ENCODE results near the gene RBFOX1. TPM values are rescaled to one million over a fixed set of nuclear protein-coding genes. Genes with fewer than 3 reads are reported as not detected.

Gene RBFOX1
- total RNA-seq, 1 experiment from 2014 or later, result not detected

DNA sequence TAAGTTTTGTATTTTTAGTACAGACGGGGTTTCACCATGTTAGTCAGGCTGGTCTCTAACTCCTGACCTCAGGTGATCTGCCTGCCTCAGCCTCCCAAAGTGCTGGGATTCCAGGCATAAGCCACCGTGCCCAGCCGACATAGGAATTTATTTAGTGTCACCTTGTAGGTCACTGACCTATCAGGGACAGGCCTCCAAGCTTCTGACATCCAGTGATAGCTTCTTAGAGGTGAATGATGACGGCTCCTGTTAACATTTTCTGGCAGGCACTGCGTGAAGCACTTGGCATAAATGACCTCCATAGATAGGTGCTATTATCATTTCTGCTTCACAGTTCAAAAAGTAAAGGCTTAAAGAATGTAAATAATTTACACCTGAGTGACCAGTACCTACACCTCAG lies 71.6 kb downstream of the RBFOX1 start:
- ChIA-PET CTCF (no interaction called here), POLR2A (ENCODE audit: unreplicated experiment) (no interaction called here)
- no peaks in the 10 kb centered on the region for H3F3A ChIP-seq (ENCODE audit: low read length, unreplicated experiment)
- no peak overlapping the region for H3K4me3 ChIP-seq (ENCODE audit: low read length)
- H3K9me3 ChIP-seq (ENCODE audit: low read length), result no peaks in the 10 kb centered on the region
- intact Hi-C loops (cut with micrococcal nuclease), result no loop called here
- BruUV-seq (replicated peaks), result no TSS peak
- no peaks in the 10 kb centered on the region for H3K4me1 ChIP-seq (ENCODE audit: insufficient read depth, low read length)
- no peak overlapping the region for H3K27ac ChIP-seq (ENCODE audit: low read length)
- H2AFZ ChIP-seq (ENCODE audit: low read length), result no peak overlapping the region
- ATAC-seq, result no peak
- no peaks in the 10 kb centered on the region for H3K79me2 ChIP-seq (ENCODE audit: low read length)
- H3K9ac ChIP-seq (ENCODE audit: low read length), result no peak overlapping the region
- no peak overlapping the region for H3K4me2 ChIP-seq (ENCODE audit: low read length)
- no peaks in the 10 kb centered on the region for H3K27me3 ChIP-seq (ENCODE audit: low read length)
- TF ChIP-seq, protein P1, sequence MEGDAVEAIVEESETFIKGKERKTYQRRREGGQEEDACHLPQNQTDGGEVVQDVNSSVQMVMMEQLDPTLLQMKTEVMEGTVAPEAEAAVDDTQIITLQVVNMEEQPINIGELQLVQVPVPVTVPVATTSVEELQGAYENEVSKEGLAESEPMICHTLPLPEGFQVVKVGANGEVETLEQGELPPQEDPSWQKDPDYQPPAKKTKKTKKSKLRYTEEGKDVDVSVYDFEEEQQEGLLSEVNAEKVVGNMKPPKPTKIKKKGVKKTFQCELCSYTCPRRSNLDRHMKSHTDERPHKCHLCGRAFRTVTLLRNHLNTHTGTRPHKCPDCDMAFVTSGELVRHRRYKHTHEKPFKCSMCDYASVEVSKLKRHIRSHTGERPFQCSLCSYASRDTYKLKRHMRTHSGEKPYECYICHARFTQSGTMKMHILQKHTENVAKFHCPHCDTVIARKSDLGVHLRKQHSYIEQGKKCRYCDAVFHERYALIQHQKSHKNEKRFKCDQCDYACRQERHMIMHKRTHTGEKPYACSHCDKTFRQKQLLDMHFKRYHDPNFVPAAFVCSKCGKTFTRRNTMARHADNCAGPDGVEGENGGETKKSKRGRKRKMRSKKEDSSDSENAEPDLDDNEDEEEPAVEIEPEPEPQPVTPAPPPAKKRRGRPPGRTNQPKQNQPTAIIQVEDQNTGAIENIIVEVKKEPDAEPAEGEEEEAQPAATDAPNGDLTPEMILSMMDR (conservative IDR thresholded peaks at IDR 0.05; ENCODE audit: low read depth, low read length), result no peak
- TF ChIP-seq EZH2phosphoT487 (IDR thresholded peaks at IDR 0.05; ENCODE audit: borderline replicate concordance, low read length) (no peak), EZH2 (IDR thresholded peaks at IDR 0.05; ENCODE audit: low read length, unreplicated experiment) (no peak)
- no peaks in the 10 kb centered on the region for H3K36me3 ChIP-seq (ENCODE audit: low read depth, low read length)
- DNase-seq, result no peak
- no peaks in the 10 kb centered on the region for H4K20me1 ChIP-seq (ENCODE audit: low read length)
- no peaks in the 10 kb centered on the region for H3K9me2 ChIP-seq (replicated peaks; ENCODE audit: low read length)

DNA sequence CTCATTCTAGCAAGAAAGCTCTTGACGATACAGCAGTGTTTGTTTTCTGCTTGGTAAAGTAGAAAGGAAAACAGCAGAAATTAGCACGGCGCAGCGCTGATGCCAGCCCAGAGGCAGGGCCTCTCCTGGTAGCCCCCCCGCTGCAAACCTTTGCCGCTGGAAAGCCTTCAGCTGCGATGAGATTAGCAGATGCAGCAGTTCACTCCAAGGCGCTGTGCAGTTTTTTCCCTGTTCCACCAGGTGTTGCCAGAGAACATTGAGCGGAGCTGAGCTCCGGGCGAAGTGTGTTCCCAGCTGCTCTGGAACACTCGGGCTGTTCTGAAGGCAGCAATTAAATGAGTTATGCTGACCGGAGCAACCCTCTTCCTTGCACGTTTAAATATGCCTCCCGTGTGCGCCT lies 72.5 kb downstream of the RBFOX1 start:
- no peaks in the 10 kb centered on the region for H4K20me1 ChIP-seq (ENCODE audit: low read length)
- no peak for ATAC-seq
- TF ChIP-seq EZH2 (IDR thresholded peaks at IDR 0.05; ENCODE audit: low read length, unreplicated experiment) (no peak), EZH2phosphoT487 (IDR thresholded peaks at IDR 0.05; ENCODE audit: borderline replicate concordance, low read length) (no peak)
- TF ChIP-seq, protein P1 (conservative IDR thresholded peaks at IDR 0.05; ENCODE audit: low read depth, low read length), result no peak
- CTCF ChIA-PET, result no interaction called here
- no TSS peak for BruUV-seq (replicated peaks)
- intact Hi-C loops (cut with micrococcal nuclease), result no loop called here
- H3K9ac ChIP-seq (ENCODE audit: low read length), result no peak overlapping the region
- no peaks in the 10 kb centered on the region for H3K9me3 ChIP-seq (ENCODE audit: low read length)
- H3K27me3 ChIP-seq (ENCODE audit: low read length), result no peaks in the 10 kb centered on the region
- no peaks in the 10 kb centered on the region for H3K36me3 ChIP-seq (ENCODE audit: low read depth, low read length)
- no peaks in the 10 kb centered on the region for H3K79me2 ChIP-seq (ENCODE audit: low read length)
- no peaks in the 10 kb centered on the region for H3K9me2 ChIP-seq (replicated peaks; ENCODE audit: low read length)
- DNase-seq, result peak; percentile 6
- H2AFZ ChIP-seq (ENCODE audit: low read length), result no peak overlapping the region
- no peaks in the 10 kb centered on the region for H3K4me1 ChIP-seq (ENCODE audit: insufficient read depth, low read length)
- no peak overlapping the region for H3K4me3 ChIP-seq (ENCODE audit: low read length)
- H3K4me2 ChIP-seq (ENCODE audit: low read length), result no peak overlapping the region
- no peaks in the 10 kb centered on the region for H3F3A ChIP-seq (ENCODE audit: low read length, unreplicated experiment)
- POLR2A ChIA-PET (ENCODE audit: unreplicated experiment), result no interaction called here
- no peak overlapping the region for H3K27ac ChIP-seq (ENCODE audit: low read length)

DNA sequence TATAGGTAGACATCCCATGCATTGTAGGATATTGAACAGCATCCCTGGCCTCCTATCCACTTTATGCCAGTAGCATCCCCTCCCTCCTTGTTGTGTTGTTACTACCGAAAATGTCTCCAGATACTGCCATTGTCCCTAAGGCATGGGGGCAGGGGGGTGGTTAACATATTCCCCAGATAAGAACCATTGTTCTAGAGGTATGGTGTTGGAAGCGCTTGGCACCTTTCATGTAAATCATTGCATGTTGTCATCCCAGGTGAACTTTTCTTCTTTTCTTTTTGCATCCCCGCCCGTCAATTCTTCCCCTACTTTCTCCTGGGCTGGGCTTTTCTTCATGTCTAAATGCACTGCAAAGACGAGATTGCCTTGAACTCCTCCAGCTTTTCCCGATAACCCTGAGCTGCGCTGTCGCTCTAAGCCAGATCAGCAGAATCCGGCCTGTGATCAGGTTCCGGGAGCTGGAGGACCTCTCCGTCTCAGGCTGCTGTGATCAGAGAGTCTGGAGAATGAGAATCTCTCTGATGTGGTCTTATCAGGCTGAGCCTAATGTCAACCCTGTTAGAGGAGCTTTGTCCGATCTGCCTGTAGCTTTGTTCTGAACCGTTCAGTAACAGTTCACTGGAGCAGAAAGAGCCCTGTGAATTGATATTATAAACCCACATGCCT lies 76.2 kb downstream of the RBFOX1 start:
- no peaks in the 10 kb centered on the region for H3K27me3 ChIP-seq (ENCODE audit: low read length)
- H3K36me3 ChIP-seq (ENCODE audit: low read depth, low read length), result no peaks in the 10 kb centered on the region
- no peaks in the 10 kb centered on the region for H3K79me2 ChIP-seq (ENCODE audit: low read length)
- H2AFZ ChIP-seq (ENCODE audit: low read length), result no peak overlapping the region
- CTCF ChIA-PET, result no interaction called here
- intact Hi-C loops (cut with micrococcal nuclease), result no loop called here
- BruUV-seq (replicated peaks), result no TSS peak
- H3K9ac ChIP-seq (ENCODE audit: low read length), result no peak overlapping the region
- no peak overlapping the region for H3K27ac ChIP-seq (ENCODE audit: low read length)
- DNase-seq (no peak), ATAC-seq (no peak)
- POLR2A ChIA-PET (ENCODE audit: unreplicated experiment), result no interaction called here
- no peaks in the 10 kb centered on the region for H4K20me1 ChIP-seq (ENCODE audit: low read length)
- no peak overlapping the region for H3K4me2 ChIP-seq (ENCODE audit: low read length)
- H3K9me3 ChIP-seq (ENCODE audit: low read length), result no peaks in the 10 kb centered on the region
- no peak for TF ChIP-seq EZH2 (IDR thresholded peaks at IDR 0.05; ENCODE audit: low read length, unreplicated experiment)
- TF ChIP-seq, protein P1 (conservative IDR thresholded peaks at IDR 0.05; ENCODE audit: low read depth, low read length), result no peak
- no peak for TF ChIP-seq EZH2phosphoT487 (IDR thresholded peaks at IDR 0.05; ENCODE audit: borderline replicate concordance, low read length)
- no peaks in the 10 kb centered on the region for H3F3A ChIP-seq (ENCODE audit: low read length, unreplicated experiment)
- H3K4me3 ChIP-seq (ENCODE audit: low read length), result no peak overlapping the region
- no peaks in the 10 kb centered on the region for H3K9me2 ChIP-seq (replicated peaks; ENCODE audit: low read length)
- H3K4me1 ChIP-seq (ENCODE audit: insufficient read depth, low read length), result no peaks in the 10 kb centered on the region

Data from PC-3 (cell line).